Activated CD4-positive, alpha-beta T cell treated with anti-CD3 and anti-CD28 coated beads, Interleukin-2, amount 10 ng/mL, durations not matched to agents 7 days and 5 days (primary cell): ENCODE measurements around the gene ERV3-1. TPM values are rescaled to one million over a fixed set of nuclear protein-coding genes. Genes with fewer than 3 reads are reported as not detected.
"Not testable (repeated sequence)": the region's sequence is repeated elsewhere in the genome, so short reads cannot be mapped to it uniquely, and the experiment has no call there.

Source experiments
- CTCF ChIA-PET: fragments of 350-600 bp; sonication (Branson Sonifier 250); formaldehyde crosslinking; loops from one replicate; lab custom pipeline; 2021; ENCODE audit warnings: antibody characterized with exemption; lab: Charles Lee
- POLR2A ChIA-PET: fragments of 350-600 bp; sonication (Branson Sonifier 250); formaldehyde crosslinking; loops from one replicate; lab custom pipeline; 2021; ENCODE audit warnings: antibody characterized with exemption; lab: Charles Lee
- DNase-seq: peaks from one replicate; pipeline ENCODE4 v3.0.0-alpha.2; 2020
- H3K27ac Mint-ChIP-seq: one replicate; pipeline ENCODE4 v1.8.0; 2021; ENCODE audit warnings: mild to moderate bottlenecking, moderate library complexity, mixed read lengths
- H3K27me3 Mint-ChIP-seq: one replicate; pipeline ENCODE4 v1.8.0; 2021; ENCODE audit warnings: mixed read lengths
- H3K36me3 Mint-ChIP-seq: one replicate; pipeline ENCODE4 v1.8.0; 2021; ENCODE audit warnings: low read depth, mixed read lengths
- H3K4me1 Mint-ChIP-seq: one replicate; pipeline ENCODE4 v1.8.0; 2021; ENCODE audit warnings: mixed read lengths
- H3K4me3 Mint-ChIP-seq: one replicate; pipeline ENCODE4 v1.8.0; 2021; ENCODE audit warnings: mild to moderate bottlenecking, moderate library complexity, mixed read lengths
- H3K9me3 Mint-ChIP-seq: one replicate; pipeline ENCODE4 v1.8.0; 2021; ENCODE audit warnings: mixed read lengths
- total RNA-seq, 2 experiments: library from RNA; stranded (reverse); gene quantifications; one replicate each; pipeline ENCODE4 v1.2.3, GENCODE V29; 2021

The ERV3-1 gene
- total RNA-seq, 2 experiments from 2014 or later: 10.3 to 11.9 TPM

DNA sequence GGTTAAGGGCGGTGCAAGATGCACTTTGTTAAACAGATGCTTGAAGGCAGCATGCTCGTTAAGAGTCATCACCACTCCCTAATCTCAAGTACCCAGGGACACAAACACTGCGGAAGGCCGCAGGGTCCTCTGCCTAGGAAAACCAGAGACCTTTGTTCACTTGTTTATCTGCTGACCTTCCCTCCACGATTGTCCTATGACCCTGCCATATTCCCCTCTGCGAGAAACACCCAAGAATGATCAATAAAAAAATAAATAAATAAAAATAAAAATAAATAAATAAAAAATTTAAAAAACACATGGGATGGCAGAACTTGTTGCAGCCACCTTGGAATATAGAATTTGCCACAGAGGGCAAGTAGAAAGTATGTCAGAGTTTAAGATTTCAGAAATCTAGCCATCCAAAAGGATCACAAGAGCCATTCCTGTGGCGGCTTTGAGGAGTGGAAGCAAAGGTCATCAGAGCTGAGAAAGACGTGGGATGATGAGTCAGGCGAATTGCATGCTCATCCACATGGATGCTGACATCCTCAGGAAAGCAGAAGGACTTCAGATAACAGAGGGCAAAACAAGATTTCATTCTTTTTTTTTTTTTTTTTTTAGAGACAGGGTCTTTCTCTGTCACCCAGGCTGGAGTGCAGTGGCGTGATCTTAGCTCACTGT, 27.8 kb upstream of the ERV3-1 start:
- CTCF ChIA-PET, H3K27ac Mint-ChIP-seq, H3K4me3 Mint-ChIP-seq, POLR2A ChIA-PET, DNase-seq, H3K9me3 Mint-ChIP-seq, H3K27me3 Mint-ChIP-seq, H3K36me3 Mint-ChIP-seq, H3K4me1 Mint-ChIP-seq: not testable (repeated sequence)

GRCh38 chr7:65033391-65033790, 26.9 kb upstream of the ERV3-1 start:
- H3K27me3 Mint-ChIP-seq, H3K4me1 Mint-ChIP-seq, H3K27ac Mint-ChIP-seq, DNase-seq, CTCF ChIA-PET, H3K9me3 Mint-ChIP-seq, H3K4me3 Mint-ChIP-seq, H3K36me3 Mint-ChIP-seq, POLR2A ChIA-PET: not testable (repeated sequence)

DNA sequence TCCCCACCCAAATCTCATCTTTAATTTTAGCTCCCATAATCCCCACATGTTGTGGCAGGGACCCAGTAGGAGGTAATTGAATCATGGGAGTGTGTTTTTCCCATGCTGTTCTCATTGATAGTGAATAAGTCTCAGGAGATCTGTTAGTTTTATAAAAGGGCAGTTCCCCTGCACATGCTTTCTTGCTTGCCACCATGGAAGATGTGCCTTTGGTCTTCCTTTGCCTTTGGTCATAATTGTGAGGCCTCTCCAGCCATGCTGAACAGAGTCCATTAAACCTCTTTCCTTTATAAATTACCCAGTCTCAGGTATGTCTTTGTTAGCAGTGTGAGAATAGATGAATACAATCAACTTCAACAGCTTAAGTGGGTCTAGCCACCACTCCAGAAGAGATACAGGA, 18.5 kb upstream of the ERV3-1 start:
- H3K9me3 Mint-ChIP-seq, POLR2A ChIA-PET, DNase-seq, CTCF ChIA-PET, H3K27ac Mint-ChIP-seq, H3K4me1 Mint-ChIP-seq, H3K4me3 Mint-ChIP-seq, H3K36me3 Mint-ChIP-seq, H3K27me3 Mint-ChIP-seq: not testable (repeated sequence)

DNA sequence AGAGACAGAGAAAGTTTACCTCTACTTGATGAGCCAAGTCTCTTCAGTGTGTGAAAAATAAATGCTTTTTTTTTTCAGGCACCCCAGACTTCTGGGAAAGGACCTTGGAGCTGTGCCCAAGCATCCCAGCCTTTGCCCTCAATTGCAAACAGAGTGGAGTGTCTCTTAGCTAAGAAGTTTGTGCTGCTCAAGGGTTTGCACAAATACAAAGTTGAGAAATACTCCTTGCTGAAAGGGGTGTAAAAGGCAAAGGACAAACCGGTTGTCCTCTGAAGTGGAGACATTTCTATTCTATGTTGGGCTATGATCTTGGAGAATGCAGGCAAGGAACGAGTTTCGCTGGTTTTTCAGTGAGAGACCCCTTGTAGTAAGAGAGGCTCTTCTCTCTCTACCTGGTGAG, 14.5 kb upstream of the ERV3-1 start:
- H3K27me3 Mint-ChIP-seq, H3K9me3 Mint-ChIP-seq, H3K27ac Mint-ChIP-seq, CTCF ChIA-PET, DNase-seq, H3K4me3 Mint-ChIP-seq, H3K36me3 Mint-ChIP-seq, POLR2A ChIA-PET, H3K4me1 Mint-ChIP-seq: not testable (repeated sequence)

DNA sequence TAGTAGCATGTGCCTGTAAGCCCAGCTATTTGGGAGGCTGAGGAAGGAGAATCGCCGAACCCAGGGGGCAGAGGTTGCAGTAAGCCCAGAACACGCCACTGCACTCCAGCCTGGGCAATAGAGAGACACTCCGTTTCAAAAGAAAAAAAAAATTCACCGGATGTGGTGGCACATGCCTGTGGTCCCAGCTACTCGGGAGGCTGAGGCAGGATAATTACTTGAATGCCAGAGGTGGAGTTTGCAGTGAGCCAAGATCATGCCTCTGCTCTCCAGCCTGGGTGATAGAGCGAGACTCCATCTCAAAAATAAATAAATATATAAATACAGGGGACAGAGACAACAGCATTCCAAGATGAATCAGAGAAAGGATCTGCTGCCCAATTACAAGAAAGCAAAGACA, 3.4 kb upstream of the ERV3-1 start:
- Mint-ChIP-seq H3K4me1 (peaks cover 22% of the 10 kb centered on the region), H3K36me3 (peaks cover 16% of the 10 kb centered on the region)
- H3K4me3 Mint-ChIP-seq, POLR2A ChIA-PET, CTCF ChIA-PET, H3K9me3 Mint-ChIP-seq, H3K27ac Mint-ChIP-seq, DNase-seq, H3K27me3 Mint-ChIP-seq: not testable (repeated sequence)

- POLR2A ChIA-PET, H3K4me3 Mint-ChIP-seq, H3K27me3 Mint-ChIP-seq: not testable (repeated sequence)
Observed at GRCh38 chr7:65009394-65009793, 2.9 kb upstream of the ERV3-1 start.

DNA sequence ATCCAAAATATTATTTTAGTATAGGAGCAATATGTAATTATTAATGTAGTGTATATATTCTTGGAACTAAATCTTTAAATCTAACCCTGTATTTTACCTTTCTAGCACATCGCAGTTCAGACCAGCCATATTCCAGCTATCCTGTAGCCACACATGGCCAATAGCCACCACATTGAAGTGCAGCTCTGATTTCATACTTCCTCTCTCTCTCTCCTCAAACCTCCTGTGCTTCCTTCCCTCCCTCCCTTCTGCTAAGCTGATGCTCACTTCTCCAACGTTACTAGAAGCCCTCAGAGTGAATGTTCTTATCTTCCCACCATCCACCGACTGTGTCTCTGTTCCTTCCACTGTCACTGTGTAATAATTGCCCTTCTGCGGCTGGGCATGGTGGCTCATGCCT, 549 bp upstream of the ERV3-1 start:
- peaks cover 23% of the 10 kb centered on the region for H3K9me3 Mint-ChIP-seq
- CTCF ChIA-PET: interaction anchor here (2.1 kb wide), 1 partner anchor 13 kb away, joined by 9 read pairs; no protein-coding TSS in a partner anchor
- peaks cover 42% of the 10 kb centered on the region for H3K36me3 Mint-ChIP-seq
- peaks cover 30% of the 10 kb centered on the region for H3K4me1 Mint-ChIP-seq
- POLR2A ChIA-PET: interaction anchor here (0.8 kb wide), 1 partner anchor 213 kb away, joined by 4 read pairs; the partner anchor contains the start of gene ZNF138
- H3K27ac Mint-ChIP-seq: peak overlapping the region; percentile 98
- peak overlapping the region; percentile 95 for H3K4me3 Mint-ChIP-seq
- H3K27me3 Mint-ChIP-seq: not testable (repeated sequence)
- DNase-seq: peak; percentile 10

More at GRCh38 chr7:65009394-65009793, 2.9 kb upstream of the ERV3-1 start:
- Mint-ChIP-seq H3K4me1 (peaks cover 27% of the 10 kb centered on the region), H3K36me3 (peaks cover 21% of the 10 kb centered on the region)
- CTCF ChIA-PET, H3K9me3 Mint-ChIP-seq, DNase-seq, H3K27ac Mint-ChIP-seq: not testable (repeated sequence)

- ChIA-PET CTCF (no interaction called here), POLR2A (no interaction called here)
- Mint-ChIP-seq H3K4me1 (peaks cover 31% of the 10 kb centered on the region), H3K27ac (peak overlapping the region; percentile 64), H3K9me3 (peaks cover 40% of the 10 kb centered on the region), H3K27me3 (no peaks in the 10 kb centered on the region), H3K36me3 (peaks cover 65% of the 10 kb centered on the region), H3K4me3 (no peak overlapping the region)
- no peak for DNase-seq
Observed at GRCh38 chr7:65004575-65004974, 1.9 kb downstream of the ERV3-1 start.

- ChIA-PET POLR2A (no interaction called here), CTCF (no interaction called here)
- Mint-ChIP-seq H3K36me3 (peaks cover 80% of the 10 kb centered on the region), H3K27ac (no peak overlapping the region), H3K4me1 (peaks cover 30% of the 10 kb centered on the region), H3K4me3 (no peak overlapping the region), H3K27me3 (no peaks in the 10 kb centered on the region), H3K9me3 (peaks cover 46% of the 10 kb centered on the region)
- DNase-seq: no peak
Observed at GRCh38 chr7:65002972-65003585, 3.4 kb downstream of the ERV3-1 start.

- Mint-ChIP-seq H3K4me3 (no peak overlapping the region), H3K27ac (no peak overlapping the region), H3K9me3 (peaks cover 56% of the 10 kb centered on the region), H3K27me3 (no peaks in the 10 kb centered on the region), H3K4me1 (peaks cover 20% of the 10 kb centered on the region), H3K36me3 (peaks cover 76% of the 10 kb centered on the region)
- DNase-seq: no peak
- POLR2A ChIA-PET: no interaction called here
- CTCF ChIA-PET: interaction anchor here (0.5 kb wide), 1 partner anchor 1163 kb away, joined by 3 read pairs; no protein-coding TSS in a partner anchor
Observed at GRCh38 chr7:65001291-65001814, 5.1 kb downstream of the ERV3-1 start.

DNA sequence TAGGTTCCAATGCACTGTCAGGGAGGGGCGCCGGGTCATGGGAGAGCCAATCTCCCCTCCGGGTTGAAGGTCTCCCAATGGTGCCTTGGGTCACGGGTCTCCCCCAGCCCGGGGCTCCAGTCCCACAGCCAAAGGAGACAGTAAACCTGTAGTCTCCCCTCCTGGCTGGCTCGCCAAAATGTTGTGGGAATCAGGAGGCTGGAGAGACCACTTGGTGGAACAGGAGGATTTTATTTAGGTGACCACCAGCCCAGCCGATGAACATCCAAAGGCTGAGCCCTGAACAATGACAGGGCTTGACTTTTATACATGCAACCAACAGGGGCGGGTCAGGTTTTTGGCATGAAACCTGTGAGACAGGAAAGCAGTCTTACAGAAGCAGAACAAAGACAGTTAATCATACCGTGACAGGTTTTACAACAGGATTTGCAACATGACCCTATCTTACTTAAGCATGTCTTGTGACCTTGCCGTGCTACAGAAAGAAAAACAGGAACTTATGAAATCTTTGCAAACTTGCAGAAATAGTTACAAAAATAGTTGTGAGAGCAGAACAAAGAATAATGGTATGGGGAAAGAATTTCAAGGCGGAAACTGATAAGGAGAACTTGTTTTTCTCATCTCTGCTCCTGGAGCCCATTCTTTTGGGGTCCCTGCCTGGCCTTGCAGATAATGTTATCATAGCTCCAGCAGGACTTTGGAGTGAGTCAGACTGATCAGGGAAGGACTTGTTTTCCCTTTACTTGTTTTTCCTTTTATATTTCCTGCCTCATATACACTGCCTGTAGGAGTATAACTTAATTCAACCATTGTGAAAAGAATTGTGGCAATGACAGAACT, 7.1 kb downstream of the ERV3-1 start:
- peaks cover 4% of the 10 kb centered on the region for H3K4me1 Mint-ChIP-seq

DNA sequence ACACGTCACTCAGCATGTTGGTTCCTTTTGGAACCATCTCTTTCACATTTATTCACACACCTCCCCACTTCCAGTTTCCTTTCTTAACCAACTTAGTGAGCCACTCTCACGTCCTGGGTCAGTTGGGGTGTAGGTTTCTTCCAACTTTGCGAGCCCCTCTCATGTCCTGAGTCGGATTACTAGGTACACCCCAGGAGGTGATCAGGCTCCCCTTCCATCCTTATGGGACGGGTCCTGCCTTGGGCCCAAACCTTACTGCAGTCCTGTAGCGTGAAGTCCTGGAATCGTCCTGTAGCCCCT, 7.7 kb downstream of the ERV3-1 start:
- ChIA-PET POLR2A (no interaction called here), CTCF (no interaction called here)
- Mint-ChIP-seq H3K4me3 (no peak overlapping the region), H3K9me3 (peaks cover 61% of the 10 kb centered on the region), H3K4me1 (peaks cover 3% of the 10 kb centered on the region), H3K27ac (no peak overlapping the region), H3K27me3 (no peaks in the 10 kb centered on the region), H3K36me3 (peaks cover 59% of the 10 kb centered on the region)
- no peak for DNase-seq

More for the DNA sequence above, 7.1 kb downstream of the ERV3-1 start:
- Mint-ChIP-seq H3K4me3 (no peak overlapping the region), H3K27me3 (no peaks in the 10 kb centered on the region), H3K27ac (no peak overlapping the region), H3K36me3 (peaks cover 63% of the 10 kb centered on the region), H3K9me3 (peaks cover 58% of the 10 kb centered on the region)
- CTCF ChIA-PET: no interaction called here
- DNase-seq: no peak
- POLR2A ChIA-PET: no interaction called here

- CTCF ChIA-PET: no interaction called here
- Mint-ChIP-seq H3K27ac (no peak overlapping the region), H3K27me3 (no peaks in the 10 kb centered on the region), H3K36me3 (peaks cover 50% of the 10 kb centered on the region), H3K4me1 (peaks cover 1% of the 10 kb centered on the region), H3K9me3 (peaks cover 57% of the 10 kb centered on the region), H3K4me3 (no peak overlapping the region)
- POLR2A ChIA-PET: no interaction called here
- DNase-seq: no peak
Observed at GRCh38 chr7:64997927-64998391, 8.5 kb downstream of the ERV3-1 start.
